ENCODE results near the gene CHRNA7.

DNA sequence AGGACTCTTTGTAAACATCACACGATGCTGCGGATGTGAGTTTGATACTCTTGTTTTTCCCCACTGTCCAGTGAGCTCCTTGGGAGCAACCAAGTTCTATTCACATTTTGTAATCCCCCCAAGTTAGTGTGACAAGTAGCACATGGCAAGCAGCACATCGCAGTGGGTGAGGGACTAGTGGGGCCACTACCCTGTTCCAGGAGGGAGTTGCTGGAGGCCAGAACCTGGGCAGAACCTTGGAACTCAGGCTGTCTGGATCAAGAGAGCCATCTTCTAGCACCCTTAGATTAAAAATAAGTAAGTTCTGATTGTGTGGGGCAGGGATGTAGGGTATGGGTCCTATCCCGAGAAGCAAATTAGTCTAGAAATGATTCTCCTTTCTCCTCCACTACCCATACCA is 91.7 kb downstream of the CHRNA7 start:
- TF ChIP-seq CTCF (IDR thresholded peaks at IDR 0.05), result no peak
- no peak for TF ChIP-seq POLR2A (IDR thresholded peaks at IDR 0.05)

Data from esophagus squamous epithelium (tissue), 4 donors.